GM12875 (cell line): Measurements from ENCODE around the gene CLSTN2.

ENCODE experiments used
- H3K4me3 ChIP-seq: one replicate; pipeline ENCODE4 v1.5.1; 2011; ENCODE audit warnings: low read depth, low read length, control low read depth
- CTCF ChIP-seq: IDR thresholded peaks from 2 replicates; pipeline ENCODE4 v1.5.1; 2011; ENCODE audit warnings: low read depth, mild to moderate bottlenecking, control low read depth, inconsistent platforms, low read length, moderate library complexity, borderline replicate concordance; ENCODE audit not compliant: insufficient read depth

CLSTN2 gene

GRCh38 chr3:140258222-140258724 is 323.3 kb downstream of the CLSTN2 start:
- no peak overlapping the region for H3K4me3 ChIP-seq
- no peak for TF ChIP-seq CTCF

GRCh38 chr3:140265302-140265701 is 330.3 kb downstream of the CLSTN2 start:
- H3K4me3 ChIP-seq = no peak overlapping the region
- no peak for TF ChIP-seq CTCF

- no peak for TF ChIP-seq CTCF
- no peak overlapping the region for H3K4me3 ChIP-seq
Measured at GRCh38 chr3:140268103-140268502, 333.1 kb downstream of the CLSTN2 start.

GRCh38 chr3:140268610-140269009 is 333.6 kb downstream of the CLSTN2 start:
- no peak for TF ChIP-seq CTCF
- no peak overlapping the region for H3K4me3 ChIP-seq

GRCh38 chr3:140270329-140270728 is 335.3 kb downstream of the CLSTN2 start:
- no peak overlapping the region for H3K4me3 ChIP-seq
- TF ChIP-seq CTCF = no peak

GRCh38 chr3:140273542-140274195 is 338.7 kb downstream of the CLSTN2 start:
- no peak overlapping the region for H3K4me3 ChIP-seq
- no peak for TF ChIP-seq CTCF

DNA sequence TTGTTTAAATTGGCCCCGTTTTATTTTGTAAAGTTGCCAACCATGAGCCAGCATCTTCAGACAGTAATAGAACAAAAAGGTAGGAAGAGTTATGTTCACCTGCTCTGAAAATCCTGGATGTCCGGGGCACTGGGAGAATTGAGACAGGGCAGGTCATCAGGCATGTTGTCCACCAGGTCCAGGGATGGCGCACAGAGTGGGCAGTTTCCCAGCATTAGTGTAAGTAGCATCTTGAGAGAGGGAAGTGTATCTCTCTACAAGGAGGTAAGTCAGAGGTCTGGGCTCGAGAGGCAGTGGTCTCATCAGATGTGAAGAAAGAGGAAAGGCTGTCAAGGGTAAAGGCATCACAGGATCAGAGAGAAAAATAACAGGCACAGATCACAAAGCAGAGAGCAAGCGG is 339.4 kb downstream of the CLSTN2 start:
- no peak for TF ChIP-seq CTCF
- H3K4me3 ChIP-seq = no peak overlapping the region
